Measurements from ENCODE around the gene YES1.
"Not testable (repeated sequence)": the region's sequence is repeated elsewhere in the genome, so short reads cannot be mapped to it uniquely, and the experiment has no call there.

YES1 gene

GRCh38 chr18:683531-683930 lies 128.5 kb downstream of the YES1 start:
- no peak for TF ChIP-seq CTCF (IDR thresholded peaks at IDR 0.05; ENCODE audit: low read depth, low read length, missing control alignments)
- Histone ChIP-seq H3K27ac (no peak overlapping the region), H3K27me3 (replicated peaks) (no peaks in the 10 kb centered on the region), H3K4me3 (ENCODE audit: low read depth, low read length) (no peak overlapping the region), H3K36me3 (replicated peaks) (peaks cover 5% of the 10 kb centered on the region)
- in situ Hi-C loops (cut with HindIII; ENCODE audit: low pct_ligation_motif_present, low sequenced_read_pairs), result no loop called here
- DNase-seq, result no peak

- in situ Hi-C loops (cut with HindIII; ENCODE audit: low pct_ligation_motif_present, low sequenced_read_pairs), result no loop called here
- no peaks in the 10 kb centered on the region for H3K27me3 ChIP-seq (replicated peaks)
- no peak overlapping the region for H3K4me3 ChIP-seq (ENCODE audit: low read depth, low read length)
- no peak overlapping the region for H3K27ac ChIP-seq
- no peak for DNase-seq
- H3K36me3 ChIP-seq (replicated peaks), result peaks cover 5% of the 10 kb centered on the region
- no peak for TF ChIP-seq CTCF (IDR thresholded peaks at IDR 0.05; ENCODE audit: low read depth, low read length, missing control alignments)
Observed at GRCh38 chr18:682833-683232, 129.2 kb downstream of the YES1 start.

- H3K27ac ChIP-seq; DNase-seq; in situ Hi-C loops (cut with HindIII; ENCODE audit: low pct_ligation_motif_present, low sequenced_read_pairs); H3K4me3 ChIP-seq (ENCODE audit: low read depth, low read length); H3K36me3 ChIP-seq (replicated peaks); H3K27me3 ChIP-seq (replicated peaks): not testable (repeated sequence)
Observed at GRCh38 chr18:682416-682815, 129.6 kb downstream of the YES1 start.

- no peak for TF ChIP-seq CTCF (IDR thresholded peaks at IDR 0.05; ENCODE audit: low read depth, low read length, missing control alignments)
- in situ Hi-C loops (cut with HindIII; ENCODE audit: low pct_ligation_motif_present, low sequenced_read_pairs), result no loop called here
- Histone ChIP-seq H3K27ac (no peak overlapping the region), H3K4me3 (ENCODE audit: low read depth, low read length) (no peak overlapping the region), H3K36me3 (replicated peaks) (peaks cover 5% of the 10 kb centered on the region), H3K27me3 (replicated peaks) (no peaks in the 10 kb centered on the region)
- DNase-seq, result no peak
Observed at GRCh38 chr18:681985-682384, 130.1 kb downstream of the YES1 start.

GRCh38 chr18:680392-680791 lies 131.7 kb downstream of the YES1 start:
- no peak for DNase-seq
- H3K27ac ChIP-seq, result no peak overlapping the region
- H3K4me3 ChIP-seq (ENCODE audit: low read depth, low read length), result no peak overlapping the region
- H3K36me3 ChIP-seq (replicated peaks), result peaks cover 13% of the 10 kb centered on the region
- in situ Hi-C loops (cut with HindIII; ENCODE audit: low pct_ligation_motif_present, low sequenced_read_pairs), result no loop called here
- no peaks in the 10 kb centered on the region for H3K27me3 ChIP-seq (replicated peaks)
- TF ChIP-seq CTCF (IDR thresholded peaks at IDR 0.05; ENCODE audit: low read depth, low read length, missing control alignments), result no peak

GRCh38 chr18:679516-679915 lies 132.5 kb downstream of the YES1 start:
- in situ Hi-C loops (cut with HindIII; ENCODE audit: low pct_ligation_motif_present, low sequenced_read_pairs), result no loop called here
- no peak for DNase-seq
- no peaks in the 10 kb centered on the region for H3K27me3 ChIP-seq (replicated peaks)
- peaks cover 13% of the 10 kb centered on the region for H3K36me3 ChIP-seq (replicated peaks)
- TF ChIP-seq CTCF (IDR thresholded peaks at IDR 0.05; ENCODE audit: low read depth, low read length, missing control alignments), result no peak
- H3K4me3 ChIP-seq (ENCODE audit: low read depth, low read length), result no peak overlapping the region
- no peak overlapping the region for H3K27ac ChIP-seq

Data from brain microvascular endothelial cell (primary cell).